GM04504 (cell line): ENCODE data around the gene LACRT.
"Not testable (repeated sequence)": the region's sequence is repeated elsewhere in the genome, so short reads cannot be mapped to it uniquely, and the experiment has no call there.

Source experiments
- DNase-seq: peaks from one replicate; pipeline ENCODE4 v3.0.0-alpha.2; 2012; ENCODE audit warnings: low read depth

Gene LACRT, protein sequence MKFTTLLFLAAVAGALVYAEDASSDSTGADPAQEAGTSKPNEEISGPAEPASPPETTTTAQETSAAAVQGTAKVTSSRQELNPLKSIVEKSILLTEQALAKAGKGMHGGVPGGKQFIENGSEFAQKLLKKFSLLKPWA

GRCh38 chr12:54634795-54635194 is at the start of gene LACRT:
TSS of gene LACRT (minus strand) at chr12:54634895. CDS start at chr12:54634841, 54 bp downstream.
- no peak for DNase-seq

GRCh38 chr12:54683398-54683797 is 48.7 kb upstream of the LACRT start:
- no peak for DNase-seq

DNA sequence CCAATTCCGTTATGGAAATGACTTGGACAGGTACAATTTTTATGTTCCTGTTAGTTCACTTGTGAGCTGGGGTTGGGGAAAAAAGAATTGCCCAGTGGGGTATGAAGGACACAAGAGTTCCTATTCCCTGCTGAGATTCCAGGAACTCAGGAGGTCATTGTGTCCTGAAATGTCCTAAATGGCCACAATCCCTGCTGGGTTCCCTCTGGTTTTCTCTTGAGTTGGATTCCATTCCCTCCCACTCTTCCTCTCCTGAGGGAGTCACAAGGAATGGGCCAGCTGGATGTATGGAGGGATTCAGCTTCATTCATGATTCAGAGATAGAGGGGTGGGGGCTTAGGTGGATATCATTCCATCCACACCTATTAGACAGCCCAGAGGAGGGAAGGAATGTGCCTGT is 48.0 kb upstream of the LACRT start:
- no peak for DNase-seq

- no peak for DNase-seq
Measured at GRCh38 chr12:54680374-54680773, 45.7 kb upstream of the LACRT start.

GRCh38 chr12:54678131-54678530 is 43.4 kb upstream of the LACRT start:
- DNase-seq, result no peak

DNA sequence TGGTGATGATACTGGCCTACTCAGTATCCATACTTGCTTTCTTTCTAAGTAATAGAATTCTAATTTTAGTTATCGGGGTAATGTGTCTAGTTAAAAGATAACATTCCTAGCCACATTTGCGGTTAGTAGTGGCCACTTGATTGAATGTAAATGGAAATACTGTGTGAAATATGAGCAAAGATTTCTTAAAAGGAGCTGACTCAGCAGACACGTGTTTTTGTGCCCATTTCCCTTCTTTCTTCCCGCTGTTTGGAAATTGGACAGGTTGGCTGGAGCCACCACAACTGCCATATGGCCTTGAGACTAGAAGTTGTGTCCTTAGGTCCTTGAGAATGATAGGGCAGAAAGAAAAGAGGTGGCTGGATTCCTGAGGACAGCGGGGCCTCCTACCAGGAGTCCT is 33.2 kb upstream of the LACRT start:
- DNase-seq, result no peak

- no peak for DNase-seq
Measured at GRCh38 chr12:54666008-54666407, 31.3 kb upstream of the LACRT start.

DNA sequence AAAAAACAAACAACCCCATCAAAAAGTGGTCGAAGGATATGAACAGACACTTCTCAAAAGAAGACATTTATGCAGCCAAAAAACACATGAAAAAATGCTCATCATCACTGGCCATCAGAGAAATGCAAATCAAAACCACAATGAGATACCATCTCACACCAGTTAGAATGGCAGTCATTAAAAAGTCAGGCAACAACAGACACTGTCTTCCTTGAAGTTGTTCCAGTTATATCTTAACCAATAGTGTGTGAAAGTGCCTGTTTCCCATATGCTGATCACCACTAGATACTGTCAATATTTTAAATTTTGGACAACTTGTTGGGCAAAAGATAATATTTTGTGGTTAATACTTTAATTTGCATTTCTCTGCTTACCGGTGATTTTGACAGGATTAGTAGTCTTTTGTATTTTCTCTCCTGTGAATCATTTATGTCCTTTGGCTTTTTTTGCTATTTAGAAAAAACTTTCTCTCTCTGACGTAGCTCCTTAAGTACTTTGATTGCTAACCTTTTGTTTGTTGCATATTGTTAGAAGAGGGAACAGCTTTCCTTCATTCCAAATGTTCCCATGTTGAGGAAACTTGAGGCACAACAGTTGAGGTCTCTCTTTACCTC is 30.4 kb upstream of the LACRT start:
- not testable (repeated sequence) for DNase-seq

DNA sequence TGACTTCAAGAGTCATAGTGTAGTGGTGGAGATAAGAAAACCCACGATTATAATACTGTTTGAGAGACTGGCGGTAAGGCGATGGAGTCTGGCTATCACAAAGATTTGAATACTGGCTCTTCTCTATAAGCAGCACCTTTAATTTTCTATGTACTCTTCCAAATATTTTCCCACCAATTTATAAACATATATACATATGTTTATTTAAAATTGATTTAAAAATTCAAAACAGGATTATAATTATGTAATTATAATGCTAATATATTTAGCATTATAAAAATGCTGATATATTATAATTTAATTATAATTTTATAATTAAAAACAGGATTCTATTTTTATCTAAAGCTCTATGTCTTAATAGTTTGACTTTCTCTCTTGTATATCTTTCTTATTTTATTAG is 28.9 kb upstream of the LACRT start:
- no peak for DNase-seq

- DNase-seq, result no peak
Measured at GRCh38 chr12:54662026-54662425, 27.3 kb upstream of the LACRT start.

DNA sequence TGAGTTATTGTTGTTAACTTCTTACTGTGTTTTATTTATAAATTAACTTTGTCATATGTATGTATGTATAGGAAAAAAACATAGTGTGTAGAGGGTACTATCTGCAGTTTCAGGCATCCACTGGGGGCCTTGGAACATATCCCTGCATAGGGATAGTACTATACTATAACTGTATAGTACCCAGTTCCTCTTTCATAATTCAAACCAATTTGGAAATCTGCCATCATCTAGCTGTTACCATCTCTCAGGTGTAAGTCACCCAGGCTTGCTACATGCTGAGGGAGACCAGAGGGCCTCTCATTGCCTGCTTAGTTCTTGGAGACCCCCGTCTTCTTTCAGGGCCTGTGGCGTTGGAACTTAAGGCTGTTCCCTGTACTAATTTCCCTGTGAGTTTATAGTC is 26.4 kb upstream of the LACRT start:
- no peak for DNase-seq

DNA sequence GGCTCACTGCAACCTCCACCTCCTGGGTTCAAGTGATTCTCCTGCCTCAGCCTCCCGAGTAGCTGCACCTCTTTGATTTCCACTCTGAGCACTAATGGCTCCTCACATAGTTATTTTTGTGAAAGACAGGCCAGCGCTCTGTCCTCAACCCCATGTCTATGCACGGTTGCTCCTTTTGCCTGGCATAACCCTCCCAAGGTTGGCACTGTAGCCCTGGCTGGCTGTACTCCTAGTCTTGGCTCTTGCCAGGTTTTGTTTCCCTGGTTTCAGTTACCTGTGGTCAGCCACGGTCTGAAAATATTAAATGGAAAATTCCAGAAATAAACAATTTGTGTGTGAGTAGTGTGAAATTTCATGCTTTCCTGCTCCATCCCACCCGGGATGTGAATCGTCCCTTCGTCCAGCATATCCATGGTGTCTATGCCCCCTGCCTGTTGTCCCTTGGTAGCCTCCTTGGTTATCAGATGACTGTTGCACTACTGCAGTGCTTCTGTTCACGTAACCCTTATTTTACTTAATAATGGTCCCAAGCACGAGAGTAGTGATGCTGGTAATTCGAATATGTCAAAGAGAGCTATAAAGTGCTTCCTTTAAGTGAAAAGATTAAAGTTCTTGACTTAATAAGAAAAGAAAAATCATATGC is 25.7 kb upstream of the LACRT start:
- DNase-seq, result no peak

GRCh38 chr12:54658306-54659264 is 23.9 kb upstream of the LACRT start:
- peak; percentile 10 for DNase-seq

DNA sequence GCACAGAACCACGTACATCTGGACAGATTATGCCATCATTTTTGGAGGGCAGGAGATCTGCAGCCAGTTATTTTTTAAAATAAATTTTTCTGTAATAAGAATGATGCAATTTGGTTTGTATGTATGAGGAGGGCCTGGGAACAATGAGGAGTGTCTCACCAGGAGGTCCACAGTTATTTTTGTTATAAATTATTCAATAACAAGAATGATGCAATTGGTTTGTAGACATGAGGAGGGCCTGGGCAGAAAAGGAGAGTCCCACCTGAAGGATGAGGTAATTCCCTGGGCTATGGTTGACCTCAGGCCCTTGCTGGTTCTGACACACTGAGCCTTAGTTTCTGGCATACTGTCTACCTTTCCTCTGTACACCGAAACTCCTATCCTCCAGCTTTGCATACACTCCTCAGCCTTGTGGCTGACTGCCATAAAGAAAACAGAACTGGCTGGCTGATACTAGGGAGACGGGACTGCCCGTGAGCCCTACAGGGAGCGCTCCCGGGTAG is 22.5 kb upstream of the LACRT start:
- no peak for DNase-seq

DNA sequence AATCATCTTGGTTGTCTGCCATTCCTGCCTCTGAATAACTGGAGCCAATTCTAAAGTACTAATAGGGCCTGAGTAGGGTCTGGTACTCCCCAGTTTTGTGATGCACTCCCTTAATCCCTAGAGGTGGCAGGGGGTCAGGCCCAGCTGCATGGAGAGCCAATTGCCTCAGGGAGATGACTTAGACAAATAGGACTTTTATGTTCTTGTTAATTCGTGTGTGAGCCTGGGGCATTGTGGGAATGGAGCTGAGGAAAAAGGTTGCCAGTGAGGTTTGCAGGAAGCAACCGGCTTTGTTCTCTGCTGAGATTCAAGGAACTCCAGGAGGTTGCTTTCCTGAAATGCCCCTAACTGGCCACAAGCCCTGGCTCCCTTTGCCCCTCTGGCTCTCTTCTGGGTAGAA is 20.2 kb upstream of the LACRT start:
- no peak for DNase-seq

- no peak for DNase-seq
Measured at GRCh38 chr12:54653025-54653424, 18.3 kb upstream of the LACRT start.

DNA sequence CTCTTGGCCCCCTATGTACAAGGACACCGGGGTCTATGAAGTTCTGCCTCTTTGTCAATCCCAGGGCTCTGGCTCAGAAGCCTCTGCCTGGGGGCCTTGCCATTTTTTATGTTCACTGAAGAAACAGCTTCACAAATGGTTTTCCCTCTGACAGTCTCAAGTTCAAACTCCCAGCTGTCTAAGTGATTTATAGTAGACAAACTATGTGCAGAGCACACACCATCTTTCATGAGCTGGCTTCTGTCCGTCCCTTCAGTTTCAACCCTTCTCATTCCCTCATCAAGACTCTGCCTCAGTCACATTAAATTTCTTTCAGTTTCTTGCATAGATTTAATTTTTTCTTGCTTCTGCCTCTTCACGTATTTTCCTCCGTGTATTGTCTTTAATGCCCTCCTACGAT is 16.2 kb upstream of the LACRT start:
- no peak for DNase-seq

DNA sequence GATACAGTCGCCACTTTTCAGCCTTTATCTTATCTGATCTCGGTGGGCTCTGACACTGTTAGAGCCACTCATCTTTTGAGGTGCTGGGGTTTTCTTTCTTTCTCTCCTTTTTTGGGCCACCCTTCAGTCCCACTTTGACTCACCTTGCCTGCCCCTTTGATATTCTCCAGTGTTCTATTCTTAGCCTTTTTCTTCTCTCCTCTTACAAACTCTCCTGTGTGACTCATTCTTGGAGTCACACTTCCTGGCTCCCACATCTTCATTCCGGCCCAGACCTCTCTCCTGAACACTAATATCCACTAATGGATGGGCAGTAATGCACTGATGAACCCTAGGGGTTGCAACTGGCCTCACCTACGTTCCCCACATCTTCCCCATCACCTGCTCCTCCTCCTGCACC is 15.7 kb upstream of the LACRT start:
- peak; percentile 1 for DNase-seq

DNA sequence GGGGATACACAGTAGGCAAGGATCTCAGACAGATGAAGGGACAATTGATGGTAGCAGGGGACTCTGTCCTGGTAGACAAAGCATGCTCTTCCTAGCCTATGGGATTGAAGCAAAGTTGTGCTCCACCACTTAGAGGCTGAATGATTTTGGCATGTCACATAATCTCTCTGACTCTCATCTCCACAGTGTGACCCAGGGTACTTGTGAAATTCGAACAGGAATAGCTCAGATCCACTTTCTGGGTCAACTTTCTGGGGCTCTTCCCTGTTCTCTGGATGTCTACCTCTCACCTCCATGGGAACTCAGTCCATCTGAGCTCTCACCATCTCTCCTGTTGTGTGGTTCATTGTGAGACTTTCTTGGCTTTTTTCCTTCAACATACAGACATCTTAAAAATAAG is 15.1 kb upstream of the LACRT start:
- no peak for DNase-seq

DNA sequence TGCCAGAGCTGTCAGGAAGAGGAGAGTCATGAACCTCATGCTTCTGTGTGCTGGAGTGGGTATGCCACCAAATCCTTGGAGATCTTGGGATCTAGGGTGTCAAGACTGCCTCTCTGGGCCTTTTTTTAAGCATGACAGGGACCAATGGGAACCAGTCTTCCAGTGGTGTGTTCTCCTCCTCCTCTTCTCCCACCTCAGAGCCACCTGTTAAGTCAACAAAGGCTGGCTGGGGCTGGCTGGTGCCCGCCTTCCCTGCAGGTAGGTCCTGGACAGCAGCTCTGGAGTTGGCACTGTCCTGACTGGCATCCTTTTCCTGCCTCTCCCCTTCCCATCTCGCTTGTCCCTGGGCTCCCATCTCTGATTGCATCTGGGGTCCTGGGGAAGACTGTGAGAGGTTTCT is 13.6 kb upstream of the LACRT start, which contains the start of gene DCD:
Gene DCD (minus strand): TSS at position 101 of the 400 bp plus-strand sequence. CDS start 62 bp downstream, at position 39.
- DNase-seq, result no peak

DNA sequence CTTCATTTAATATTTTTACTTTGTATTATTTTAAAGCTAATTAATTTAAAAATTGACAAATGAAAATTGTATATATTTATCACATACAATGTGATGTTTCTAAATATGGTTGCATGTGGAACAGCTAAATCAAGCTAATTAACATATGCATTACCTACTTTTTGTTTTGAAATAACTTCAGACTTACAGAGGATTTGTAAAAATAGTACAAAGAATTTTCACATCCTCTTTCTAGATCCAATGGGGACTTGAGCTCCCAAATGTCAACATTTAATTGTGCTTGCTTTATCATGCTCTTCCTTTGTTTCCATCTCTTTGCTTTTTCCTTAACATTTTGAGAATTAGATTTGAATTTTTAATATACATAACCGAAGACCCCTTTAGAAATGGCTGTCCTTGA is 6.9 kb upstream of the LACRT start:
- DNase-seq, result no peak

DNA sequence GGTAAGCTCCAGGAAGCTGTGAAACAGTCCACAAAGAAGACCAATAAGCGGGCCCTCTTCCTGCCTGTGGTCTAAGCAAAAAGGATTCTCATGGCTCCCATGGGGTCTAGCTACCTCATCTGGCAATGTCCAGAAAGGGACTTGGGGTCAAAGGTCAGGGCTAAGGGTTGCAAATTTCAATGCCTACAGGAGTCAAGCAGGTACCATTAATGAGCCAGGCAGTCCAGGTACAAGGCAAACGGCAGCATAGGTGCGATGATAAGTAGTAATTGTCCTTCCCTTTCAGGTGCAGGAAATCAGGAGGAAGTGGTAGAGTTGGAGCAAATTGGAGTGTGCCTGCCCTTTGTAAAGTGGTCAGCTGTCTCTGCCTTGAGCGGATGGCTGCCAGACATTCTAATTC is 6.4 kb upstream of the LACRT start:
- no peak for DNase-seq
